ENCODE measurements around the gene CCN2. TPM values are rescaled to one million over a fixed set of nuclear protein-coding genes. Genes with fewer than 3 reads are reported as not detected.
"Not testable (repeated sequence)": the region's sequence is repeated elsewhere in the genome, so short reads cannot be mapped to it uniquely, and the experiment has no call there.

The CCN2 gene
- total RNA-seq, 4 donors from 2014 or later = 122 to 691 (median 363) TPM

GRCh38 chr6:131917318-131917717, 33.9 kb downstream of the CCN2 start:
- 83 to 100% methylated on average over 1 to 2 of the region's 2 CpGs for WGBS, 2 donors (ENCODE audit: low coverage in 1 of 2)
- no peaks in the 10 kb centered on the region for H3K4me1 ChIP-seq
- H3K9me3 ChIP-seq = peaks cover 0 to 7% (median 0%) of the 10 kb centered on the region in 3 donors
- H3K27me3 ChIP-seq = no peaks in the 10 kb centered on the region
- no peak overlapping the region for H3K27ac ChIP-seq
- H3K4me3 ChIP-seq = no peak overlapping the region
- ATAC-seq = no peak
- no peaks in the 10 kb centered on the region for H3K36me3 ChIP-seq
- TF ChIP-seq CTCF (IDR thresholded peaks at IDR 0.05) (no peak), EP300 (IDR thresholded peaks at IDR 0.05) (no peak), POLR2AphosphoS5 (IDR thresholded peaks at IDR 0.05) (no peak), POLR2A (IDR thresholded peaks at IDR 0.05) (no peak)

GRCh38 chr6:131916847-131917246, 34.3 kb downstream of the CCN2 start:
- H3K4me1 ChIP-seq = no peaks in the 10 kb centered on the region
- ATAC-seq = no peak
- H3K36me3 ChIP-seq = no peaks in the 10 kb centered on the region
- no peaks in the 10 kb centered on the region for H3K27me3 ChIP-seq
- no peak overlapping the region for H3K27ac ChIP-seq
- TF ChIP-seq POLR2A (IDR thresholded peaks at IDR 0.05) = no peak
- TF ChIP-seq EP300 (IDR thresholded peaks at IDR 0.05) = no peak
- TF ChIP-seq POLR2AphosphoS5 (IDR thresholded peaks at IDR 0.05) = no peak
- TF ChIP-seq CTCF (IDR thresholded peaks at IDR 0.05) = no peak
- 60 to 83% methylated on average over 1 to 2 of the region's 2 CpGs for WGBS, 2 donors (ENCODE audit: low coverage in 1 of 2)
- peaks cover 0 to 3% (median 0%) of the 10 kb centered on the region in 3 donors for H3K9me3 ChIP-seq
- H3K4me3 ChIP-seq = no peak overlapping the region

- not testable (repeated sequence) for H3K4me3 ChIP-seq, H3K36me3 ChIP-seq, H3K9me3 ChIP-seq, H3K4me1 ChIP-seq, H3K27me3 ChIP-seq, ATAC-seq, H3K27ac ChIP-seq
- 100% methylated on average over 1 to 2 of the region's 2 CpGs for WGBS, 2 donors (ENCODE audit: low coverage in 1 of 2)
These were observed 34.9 kb downstream of the CCN2 start for GRCh38 chr6:131916091-131916796.

GRCh38 chr6:131914967-131915751, 36.0 kb downstream of the CCN2 start:
- 23% methylated on average over 10 of the region's 10 CpGs; no CpG with 5 or more reads in 1 of the 2 donors for WGBS, 2 donors (ENCODE audit: low coverage in 1 of 2)
- Histone ChIP-seq H3K36me3 (no peaks in the 10 kb centered on the region), H3K27me3 (peaks cover 6% of the 10 kb centered on the region), H3K4me1 (no peaks in the 10 kb centered on the region), H3K27ac (no peak overlapping the region), H3K9me3 (no peaks in the 10 kb centered on the region), H3K4me3 (no peak overlapping the region)
- ATAC-seq = peak; percentile 73
- TF ChIP-seq POLR2A (IDR thresholded peaks at IDR 0.05) (no peak), CTCF (IDR thresholded peaks at IDR 0.05) (peak; percentile 80 to 85 (median 82))

- ATAC-seq = no peak
- no peaks in the 10 kb centered on the region for H3K9me3 ChIP-seq
- WGBS, 2 donors (ENCODE audit: low coverage in 1 of 2) = 27 to 31% methylated on average over 1 of the region's 1 CpG
These were observed 36.9 kb downstream of the CCN2 start for GRCh38 chr6:131914234-131914633.

More at GRCh38 chr6:131914234-131914633, 36.9 kb downstream of the CCN2 start:
- TF ChIP-seq POLR2AphosphoS5 (IDR thresholded peaks at IDR 0.05) (no peak), EP300 (IDR thresholded peaks at IDR 0.05) (no peak), POLR2A (IDR thresholded peaks at IDR 0.05) (no peak), CTCF (IDR thresholded peaks at IDR 0.05) (no peak)
- Histone ChIP-seq H3K27ac (no peak overlapping the region), H3K4me3 (no peak overlapping the region), H3K4me1 (no peaks in the 10 kb centered on the region), H3K36me3 (no peaks in the 10 kb centered on the region), H3K27me3 (peaks cover 6% of the 10 kb centered on the region)
